ENCODE data around the gene PCNX2.
"Not testable (repeated sequence)": the region's sequence is repeated elsewhere in the genome, so short reads cannot be mapped to it uniquely, and the experiment has no call there.

PCNX2 gene

DNA sequence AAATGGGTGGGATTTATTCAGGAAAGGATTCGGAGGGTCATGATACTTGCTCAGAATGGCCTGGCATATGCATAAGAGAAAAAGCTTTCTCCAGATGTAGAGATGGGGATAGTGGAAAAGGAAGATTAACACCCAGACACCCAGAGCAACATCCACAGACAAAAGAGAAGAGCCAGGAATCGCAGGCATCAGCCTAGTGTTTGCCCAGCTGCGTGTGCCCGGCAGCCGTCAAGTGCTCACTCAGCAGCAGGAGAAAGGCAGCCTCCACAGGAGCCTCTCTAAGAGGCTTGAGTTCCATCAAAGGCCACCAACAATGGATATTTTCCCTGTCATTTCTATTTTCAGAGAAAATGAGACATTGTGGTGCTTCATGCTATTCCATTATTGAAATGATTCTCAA lies 290.4 kb downstream of the PCNX2 start:
- DNase-seq, result no peak

DNA sequence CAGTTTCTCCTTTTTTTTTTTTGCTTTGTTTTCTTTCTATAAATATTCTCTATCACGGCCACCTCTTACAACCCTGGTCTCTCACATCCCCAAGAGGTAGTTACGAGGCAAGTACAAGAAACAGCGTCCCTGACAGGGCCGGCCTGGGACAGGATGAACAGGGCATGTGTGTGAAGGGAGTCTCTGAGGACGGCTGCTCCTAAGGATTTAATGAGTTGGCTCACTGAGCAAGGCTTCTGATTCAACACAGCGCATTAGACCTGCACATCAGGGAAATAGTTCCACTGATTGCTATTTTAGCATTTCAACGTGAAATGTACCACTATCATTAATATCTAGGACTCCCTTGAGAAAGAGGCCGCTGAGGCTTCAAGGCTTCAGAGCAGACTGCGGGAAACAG lies 291.1 kb downstream of the PCNX2 start:
- DNase-seq, result no peak

DNA sequence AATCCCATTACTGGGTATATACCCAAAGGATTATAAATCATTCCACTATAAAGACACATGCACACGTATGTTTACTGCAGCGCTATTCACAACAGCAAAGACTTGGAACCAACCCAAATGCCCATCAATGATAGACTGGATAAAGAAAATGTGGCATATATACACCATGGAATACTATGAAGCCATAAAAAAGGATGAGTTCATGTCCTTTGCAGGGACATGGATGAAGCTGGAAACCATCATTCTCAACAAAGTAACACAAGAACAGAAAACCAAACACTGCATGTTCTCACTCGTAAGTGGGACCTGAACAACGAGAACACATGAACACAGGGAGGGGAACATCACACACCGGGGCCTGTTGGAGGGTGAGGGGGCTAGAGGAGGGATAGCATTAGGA lies 291.9 kb downstream of the PCNX2 start:
- DNase-seq, result not testable (repeated sequence)

DNA sequence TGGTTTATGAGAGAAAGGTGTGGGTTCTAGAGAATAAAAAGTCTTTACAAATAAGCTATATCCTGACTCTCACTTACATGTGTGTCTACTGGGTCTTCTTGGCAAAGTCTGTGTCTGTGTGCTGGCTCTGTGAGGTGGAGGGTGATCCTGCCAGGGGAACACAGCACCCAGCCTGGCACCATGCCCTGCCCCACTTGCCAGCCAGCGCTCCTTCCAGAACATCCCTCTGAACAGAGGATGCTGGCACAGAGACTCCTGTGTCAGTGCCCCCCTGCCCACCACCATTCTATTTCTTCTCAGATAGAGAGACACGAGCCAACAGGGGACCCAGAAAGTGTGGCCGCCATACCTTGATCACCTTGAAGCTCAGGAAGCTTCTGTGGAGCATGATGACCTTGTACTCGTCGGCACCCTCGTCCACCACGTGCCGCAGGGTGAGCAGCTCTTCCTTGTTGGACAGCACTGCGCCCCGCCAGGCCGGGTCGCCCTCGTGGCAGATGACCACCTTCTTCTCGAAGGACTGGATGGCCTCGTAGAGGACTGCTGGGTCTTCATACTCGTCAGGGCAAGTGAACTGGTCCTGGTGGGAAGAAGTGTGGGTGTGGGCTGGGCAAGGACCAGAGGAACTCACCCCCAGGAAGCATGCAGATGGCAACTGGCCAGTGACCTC lies 295.4 kb downstream of the PCNX2 start:
- no peak for DNase-seq

DNA sequence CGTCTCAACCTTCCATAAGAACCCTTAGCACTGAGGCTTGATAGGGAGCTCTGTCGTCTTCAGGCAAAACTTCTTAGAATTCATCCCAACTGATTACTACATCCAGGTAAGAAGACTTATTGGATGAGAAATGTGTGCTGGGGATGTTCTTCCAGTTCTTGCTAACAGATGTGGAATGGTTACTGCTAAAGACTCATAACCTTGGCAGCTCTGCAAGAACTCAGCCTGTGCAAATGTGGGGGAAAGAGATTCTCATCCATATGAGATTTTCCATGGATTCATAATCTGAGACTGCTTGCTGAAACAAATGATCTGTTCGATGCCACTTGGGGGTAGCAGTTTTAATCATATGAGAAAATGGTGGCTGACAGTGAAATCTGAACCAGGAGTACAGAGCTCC lies 296.9 kb downstream of the PCNX2 start:
- DNase-seq, result no peak

DNA sequence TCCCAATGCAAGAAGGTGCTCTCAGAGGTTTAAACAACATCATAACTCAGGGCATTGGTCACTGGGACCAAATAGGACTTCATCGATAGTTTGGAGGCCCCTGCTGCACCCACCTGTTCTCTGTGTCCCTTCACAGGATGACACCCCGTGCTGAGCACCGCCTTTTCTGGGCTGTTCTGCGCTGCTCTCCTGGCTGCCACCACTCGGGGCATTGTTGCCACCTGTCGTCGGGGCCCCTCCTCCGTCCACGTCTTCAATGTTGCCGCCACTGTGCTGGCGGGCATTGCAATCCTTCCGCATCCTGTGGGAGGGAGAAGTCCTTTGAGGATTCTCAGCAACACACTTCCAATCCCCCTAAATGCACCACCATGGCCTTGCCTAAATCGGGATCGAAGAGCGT lies 297.4 kb downstream of the PCNX2 start:
- DNase-seq, result no peak

DNA sequence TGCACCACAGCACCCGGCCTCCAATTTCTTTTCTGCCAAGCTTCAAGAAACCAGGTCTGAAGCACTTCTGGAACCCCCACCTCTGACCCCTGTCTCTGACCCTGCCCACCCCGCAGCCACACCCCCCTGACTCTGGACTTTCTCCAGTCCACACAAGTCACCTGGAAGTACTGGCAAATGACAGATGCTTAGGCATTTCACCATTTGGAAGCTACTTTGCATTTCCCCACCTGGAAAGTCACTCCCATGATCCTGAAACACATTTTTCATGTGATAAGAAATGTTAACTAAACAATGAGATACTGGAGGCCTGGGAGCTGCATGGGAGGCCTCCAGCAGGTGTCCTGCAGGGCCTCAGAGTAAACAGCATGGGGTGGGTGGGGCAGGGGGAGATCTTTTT lies 299.4 kb downstream of the PCNX2 start:
- no peak for DNase-seq

DNA sequence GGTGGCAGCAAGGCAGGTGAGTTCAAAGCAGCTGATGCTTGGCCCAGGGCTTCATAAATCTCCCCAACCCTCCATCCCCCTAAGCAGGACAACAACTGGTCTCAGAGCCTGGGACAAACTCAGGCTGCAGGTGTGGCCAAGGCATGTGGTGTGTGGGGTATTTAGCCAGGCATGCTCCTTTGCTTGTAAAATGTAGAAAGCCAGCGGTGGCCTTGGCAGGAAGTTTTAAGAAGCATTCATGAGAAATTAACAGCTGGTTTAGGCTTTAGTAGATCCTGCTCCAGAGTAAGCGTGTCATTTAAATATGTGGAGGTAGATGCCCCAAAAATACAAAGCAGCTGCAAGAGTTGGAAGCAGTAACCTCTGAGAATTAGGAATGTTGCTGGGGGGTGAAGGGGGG lies 300.3 kb downstream of the PCNX2 start:
- DNase-seq, result no peak

DNA sequence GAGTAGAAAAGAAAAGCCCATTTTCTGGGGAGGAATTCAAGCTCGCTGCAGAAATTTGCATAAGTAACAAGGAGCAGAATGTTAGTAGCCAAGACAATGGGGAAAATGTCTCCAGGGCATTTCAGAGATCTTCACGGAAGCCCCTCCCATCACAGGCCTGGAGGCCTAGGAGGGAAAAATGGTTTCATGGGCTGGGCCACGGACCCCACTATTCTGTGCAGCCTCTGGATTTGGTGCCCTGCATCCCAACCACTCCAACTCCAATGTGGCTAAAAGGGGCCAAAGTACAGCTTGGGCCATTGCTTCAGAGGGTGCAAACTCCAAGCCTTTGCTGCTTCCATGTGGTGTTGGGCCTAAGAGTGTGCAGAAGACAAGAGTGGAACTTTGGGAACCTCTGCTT lies 302.0 kb downstream of the PCNX2 start:
- DNase-seq, result no peak

DNA sequence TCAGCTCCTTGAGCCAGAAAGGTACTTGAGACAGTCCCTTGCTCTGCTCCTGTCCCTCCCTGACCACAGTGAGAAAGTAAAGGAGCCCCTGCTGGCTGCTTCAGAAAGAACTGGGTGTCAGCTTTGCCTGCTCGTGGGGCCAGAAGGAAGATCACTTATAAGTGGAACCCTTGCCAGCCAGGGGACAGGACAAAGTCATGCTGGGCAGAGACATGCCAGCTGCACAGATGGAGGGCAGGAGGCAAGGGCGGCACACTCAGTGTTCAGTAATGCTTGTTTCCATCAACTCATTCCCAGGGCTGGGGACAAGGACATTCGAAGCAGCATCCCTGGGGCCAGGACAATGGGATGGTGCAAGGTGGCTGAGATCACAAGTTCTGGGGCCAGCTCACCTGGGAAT lies 303.3 kb downstream of the PCNX2 start:
- no peak for DNase-seq

DNA sequence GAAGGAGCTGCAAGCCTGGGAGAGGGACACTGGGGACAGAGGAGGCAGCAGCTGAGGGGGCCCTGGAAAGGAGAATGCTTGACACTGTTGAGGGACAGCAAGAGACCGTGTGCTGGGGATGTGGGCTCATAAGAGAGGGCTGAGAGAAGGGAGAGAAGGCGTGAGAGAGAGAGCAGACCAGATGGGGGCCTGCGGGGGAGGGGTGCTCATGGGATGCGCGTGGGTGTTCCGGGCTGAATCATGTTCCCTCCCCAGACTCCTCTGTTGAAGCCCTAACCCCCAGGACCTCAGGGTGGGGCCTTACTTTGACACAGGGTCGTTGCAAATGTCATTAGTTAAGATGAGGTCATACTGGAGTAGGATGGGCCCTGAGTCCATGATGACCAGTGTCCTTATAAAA lies 304.3 kb downstream of the PCNX2 start:
- no peak for DNase-seq

DNA sequence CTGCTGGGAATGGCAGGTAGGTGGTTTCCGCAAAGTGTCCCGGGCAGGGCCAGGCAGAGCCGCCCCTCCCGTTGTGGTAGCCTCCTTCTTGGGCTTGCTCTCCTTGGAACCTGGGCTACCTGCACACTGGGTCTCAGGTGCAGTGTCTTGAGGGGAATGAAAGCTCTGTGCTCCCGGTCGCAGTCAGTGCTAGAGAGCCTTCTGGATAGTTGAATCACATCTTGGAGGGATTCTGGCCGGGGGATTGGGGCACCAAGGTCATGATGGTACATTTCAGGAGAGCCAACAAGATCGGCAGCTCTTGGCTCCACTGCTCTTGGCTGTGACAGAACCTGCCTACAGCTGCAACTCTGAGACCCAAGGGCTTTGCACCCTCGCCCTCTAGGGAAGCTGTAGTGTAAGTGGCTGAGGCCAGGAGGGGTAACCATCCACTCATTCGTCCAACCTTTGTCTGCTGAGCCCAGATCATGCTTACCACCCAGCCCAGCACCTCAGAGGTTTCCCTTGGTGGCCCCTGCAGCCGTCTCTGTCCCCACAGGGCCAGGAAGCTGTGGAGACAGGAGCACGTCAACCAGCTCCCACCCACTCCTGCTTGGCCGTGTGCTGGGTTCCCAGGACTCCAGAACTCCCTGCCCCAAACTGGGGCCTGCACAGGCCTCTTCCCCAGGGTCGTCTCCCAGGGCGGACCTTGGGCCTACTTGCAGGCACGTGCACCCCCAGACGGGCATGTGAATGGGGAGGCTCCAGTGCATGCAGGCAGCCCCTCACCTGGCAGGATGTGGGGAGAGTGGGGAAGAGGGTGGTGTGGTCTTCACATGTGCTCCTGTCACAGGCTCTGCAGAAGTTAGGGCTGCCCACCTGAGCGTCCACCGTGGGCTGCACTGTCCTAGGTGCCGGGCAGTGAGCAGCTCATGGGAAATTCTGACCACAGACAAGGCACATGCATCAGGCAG lies 305.1 kb downstream of the PCNX2 start:
- DNase-seq, result no peak

DNA sequence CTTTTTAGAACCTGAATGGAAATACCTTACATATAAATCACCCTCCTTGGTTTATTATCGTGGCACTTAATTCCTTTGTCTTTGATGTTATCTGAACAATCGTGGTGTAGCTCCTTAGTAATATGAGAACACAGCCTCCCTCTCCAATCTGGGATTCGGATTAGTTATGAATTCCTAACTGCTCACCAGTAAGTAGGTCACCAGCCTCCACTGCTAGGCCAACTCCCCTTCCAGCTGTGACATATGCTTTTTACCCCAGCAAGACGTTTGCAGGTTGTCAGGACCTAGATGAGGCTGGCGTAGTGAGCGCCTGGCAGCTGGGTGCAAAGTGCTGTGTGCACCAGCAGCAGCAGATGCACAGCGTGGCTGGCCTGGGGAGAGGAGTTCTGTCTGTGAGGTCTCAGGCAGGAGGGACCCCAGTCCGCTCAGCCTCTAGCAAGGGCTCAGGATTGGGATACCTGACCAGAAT lies 306.9 kb downstream of the PCNX2 start:
- no peak for DNase-seq

DNA sequence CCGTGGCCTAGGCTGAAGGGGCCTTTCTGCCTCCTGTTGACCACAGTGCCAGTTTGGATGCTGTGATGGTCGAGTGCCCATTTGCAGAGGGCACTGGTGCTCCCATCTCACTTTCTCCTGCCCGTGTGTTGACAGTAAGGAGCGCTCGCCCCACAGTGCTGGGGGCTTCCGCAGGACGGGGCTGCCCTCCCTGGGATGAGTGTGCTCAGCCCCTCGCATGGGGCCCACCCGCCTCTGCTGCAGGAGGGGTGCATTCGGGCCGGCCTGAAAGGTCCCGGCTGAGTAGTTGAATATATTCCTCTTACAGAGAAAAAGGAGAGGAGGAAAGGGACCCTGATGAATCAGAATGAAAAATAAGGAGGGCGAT lies 307.8 kb downstream of the PCNX2 start:
- DNase-seq, result no peak

DNA sequence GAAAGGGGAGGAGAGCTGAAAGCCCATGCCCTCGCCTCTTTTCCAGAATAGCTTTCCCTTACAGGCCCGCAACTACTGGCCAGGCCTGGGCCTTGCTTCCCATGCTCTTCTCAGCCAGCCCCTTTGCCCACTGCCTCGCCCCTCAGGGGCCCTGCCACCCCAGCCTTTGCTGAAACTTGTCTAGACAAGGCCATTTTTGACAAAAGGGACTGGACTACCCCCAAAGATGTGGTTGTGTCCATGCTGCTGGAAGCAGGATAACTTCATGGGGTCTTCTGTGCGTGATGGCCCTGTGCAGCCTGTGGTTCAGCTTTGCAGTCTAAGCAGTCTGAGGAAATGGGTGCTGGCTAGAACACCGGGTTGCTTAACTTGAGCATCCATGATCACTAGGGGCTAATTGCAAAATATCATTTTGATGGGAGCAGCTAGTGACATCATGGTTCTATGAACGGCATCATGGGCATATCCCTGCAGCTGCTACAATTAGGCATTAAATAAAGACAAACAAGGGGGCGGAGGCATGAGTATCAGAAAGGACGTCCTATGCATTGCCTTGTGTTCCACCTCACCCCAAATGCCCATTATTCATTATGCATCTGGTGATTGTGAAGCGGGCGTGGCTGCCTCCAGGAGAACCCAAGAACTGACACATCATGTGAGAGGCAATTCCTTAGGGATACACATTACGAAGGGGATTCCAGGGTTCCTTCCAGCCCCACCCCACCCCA lies 308.3 kb downstream of the PCNX2 start:
- DNase-seq, result no peak

DNA sequence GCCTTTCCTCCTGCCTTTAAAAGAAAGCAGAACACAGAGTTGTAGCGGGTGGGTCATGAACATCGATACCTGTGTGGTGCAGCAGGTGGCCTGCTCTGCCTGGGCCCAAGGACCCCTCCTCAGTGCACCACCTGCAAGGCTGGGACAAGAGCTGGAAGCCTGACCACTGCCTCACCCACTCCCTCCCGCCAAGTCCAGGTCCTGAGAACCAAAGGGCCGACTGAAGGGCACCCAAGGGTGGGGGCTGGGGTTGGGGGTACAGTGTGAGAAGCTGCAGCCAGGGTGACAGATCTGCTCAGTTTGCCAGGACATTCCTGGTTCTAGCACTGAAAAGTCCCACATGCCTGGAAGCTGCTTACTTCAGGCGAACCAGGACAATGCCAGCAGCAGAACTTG lies 309.0 kb downstream of the PCNX2 start:
- no peak for DNase-seq

DNA sequence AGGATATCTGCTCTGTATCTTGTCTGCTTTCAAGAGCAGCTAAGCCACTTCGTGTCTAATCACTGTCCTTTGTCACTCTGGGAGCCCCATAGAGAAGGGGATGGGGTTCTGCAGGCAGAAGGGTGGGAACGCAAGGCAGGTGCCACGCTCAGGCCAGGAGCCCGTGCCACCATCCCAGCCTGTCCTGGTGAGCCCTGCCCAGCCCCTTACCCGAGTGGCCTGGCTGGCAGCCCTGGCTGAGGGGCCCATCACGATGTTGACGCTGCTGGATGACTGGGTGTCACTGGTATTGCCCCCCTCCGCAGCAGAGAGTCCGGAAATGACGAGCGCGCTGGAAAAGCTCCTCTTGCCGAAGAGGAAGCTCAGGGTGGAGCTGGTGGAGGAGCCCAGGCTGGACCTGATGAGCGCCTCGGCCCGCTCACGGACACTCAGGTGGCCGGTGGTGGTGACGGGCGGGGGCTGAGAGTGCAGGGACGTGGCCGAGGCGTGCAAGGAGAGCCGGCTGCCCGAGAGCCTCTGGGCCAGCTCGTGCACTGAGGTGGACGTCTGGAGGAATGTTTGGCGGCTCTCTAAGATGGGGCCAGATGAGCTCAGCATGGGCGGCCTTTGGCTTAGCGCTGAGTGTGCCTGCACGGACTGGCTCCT lies 309.5 kb downstream of the PCNX2 start:
- DNase-seq, result no peak

DNA sequence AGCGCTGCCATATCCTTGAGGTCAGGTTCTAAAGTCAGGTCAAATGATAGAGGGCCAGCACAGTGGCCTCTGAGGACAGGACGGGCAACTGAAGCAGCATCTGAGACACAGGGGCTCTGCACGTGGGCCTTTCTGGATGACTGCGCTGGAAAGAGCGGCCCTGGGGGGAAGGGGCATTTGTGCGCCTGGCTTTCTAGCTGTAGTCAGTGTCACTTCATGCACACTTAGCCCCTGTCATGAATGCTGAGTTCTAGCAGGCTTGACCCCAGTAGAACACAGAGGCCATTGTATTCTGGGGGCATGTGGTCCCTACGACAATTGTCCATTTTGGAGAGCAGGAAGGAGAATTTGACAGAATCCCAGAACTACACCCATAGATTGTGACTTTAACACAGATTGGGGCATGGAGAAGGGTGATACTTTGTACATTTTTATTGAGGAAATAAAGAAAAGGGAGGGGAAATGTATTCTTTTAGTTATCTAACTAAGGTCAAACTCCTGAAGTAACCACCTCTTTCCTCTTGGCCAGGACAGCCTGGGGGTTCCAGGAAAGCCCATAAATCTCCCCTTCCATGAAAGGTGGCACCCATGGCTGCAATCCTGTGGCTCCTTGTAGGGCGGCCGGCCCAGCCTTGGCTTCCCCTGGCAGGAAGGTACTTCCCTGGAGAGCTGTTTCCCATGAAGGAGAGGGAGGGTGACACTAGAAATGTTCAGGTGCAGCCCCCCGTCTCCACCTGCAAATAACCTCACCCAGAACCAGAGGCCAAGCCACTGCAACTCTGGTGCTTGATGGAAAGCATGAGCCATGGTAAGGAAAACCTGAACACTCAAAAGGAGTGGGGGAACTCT lies 310.7 kb downstream of the PCNX2 start:
- no peak for DNase-seq

DNA sequence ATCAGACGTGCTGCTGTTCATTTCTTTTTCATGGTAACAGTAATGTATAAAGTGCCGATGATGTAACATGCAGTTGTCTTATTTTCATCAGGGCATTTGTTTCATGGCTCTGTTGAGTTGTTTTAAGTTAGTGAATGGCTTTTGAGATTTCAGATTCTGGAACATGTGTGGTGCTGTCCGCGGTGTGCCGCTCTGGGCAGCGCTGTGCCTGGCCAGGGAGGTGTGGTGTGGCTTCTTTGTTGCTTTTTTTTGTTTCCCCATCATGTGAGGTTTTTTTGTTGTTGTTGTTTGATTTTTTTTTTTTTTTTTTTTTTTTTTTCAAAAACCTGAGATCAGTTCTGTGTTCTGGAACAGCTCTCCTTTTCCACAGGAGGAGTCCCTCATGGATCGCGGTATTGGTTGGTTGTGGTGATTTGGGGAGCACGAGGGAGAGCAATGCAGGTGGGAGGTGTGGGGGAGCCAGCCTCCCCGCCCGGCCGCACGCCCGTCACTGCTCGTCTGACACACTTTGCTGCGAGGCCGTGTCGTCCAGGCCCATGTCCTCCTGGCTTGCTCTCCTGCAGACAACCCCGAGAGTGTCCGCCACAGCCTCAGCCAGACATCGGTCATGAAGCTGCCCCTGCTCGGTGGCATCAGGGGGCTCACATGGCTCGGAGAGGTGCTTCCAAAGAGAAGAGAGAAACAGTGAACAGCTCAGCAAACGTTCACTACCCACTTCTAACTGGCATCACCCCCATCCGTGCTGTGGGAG lies 311.5 kb downstream of the PCNX2 start:
- no peak for DNase-seq

DNA sequence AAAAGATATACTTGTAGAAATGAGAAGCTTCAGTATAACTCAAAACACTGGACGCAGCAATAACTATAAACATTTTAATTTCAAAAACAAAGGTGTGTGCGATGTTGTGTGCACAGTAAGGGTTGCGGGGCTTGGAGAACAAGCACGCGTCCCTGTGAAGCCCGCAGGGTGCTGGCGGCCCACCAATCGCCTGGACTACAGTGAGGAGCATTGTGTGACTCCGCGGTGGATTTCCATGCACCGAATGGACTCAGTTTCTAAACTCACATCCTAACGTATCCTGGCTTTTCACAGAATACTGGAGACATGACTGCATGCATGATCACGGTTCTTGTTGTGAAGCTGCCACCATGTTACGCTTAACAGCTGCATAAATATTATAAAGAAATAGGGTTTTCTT lies 312.1 kb downstream of the PCNX2 start:
- no peak for DNase-seq

DNA sequence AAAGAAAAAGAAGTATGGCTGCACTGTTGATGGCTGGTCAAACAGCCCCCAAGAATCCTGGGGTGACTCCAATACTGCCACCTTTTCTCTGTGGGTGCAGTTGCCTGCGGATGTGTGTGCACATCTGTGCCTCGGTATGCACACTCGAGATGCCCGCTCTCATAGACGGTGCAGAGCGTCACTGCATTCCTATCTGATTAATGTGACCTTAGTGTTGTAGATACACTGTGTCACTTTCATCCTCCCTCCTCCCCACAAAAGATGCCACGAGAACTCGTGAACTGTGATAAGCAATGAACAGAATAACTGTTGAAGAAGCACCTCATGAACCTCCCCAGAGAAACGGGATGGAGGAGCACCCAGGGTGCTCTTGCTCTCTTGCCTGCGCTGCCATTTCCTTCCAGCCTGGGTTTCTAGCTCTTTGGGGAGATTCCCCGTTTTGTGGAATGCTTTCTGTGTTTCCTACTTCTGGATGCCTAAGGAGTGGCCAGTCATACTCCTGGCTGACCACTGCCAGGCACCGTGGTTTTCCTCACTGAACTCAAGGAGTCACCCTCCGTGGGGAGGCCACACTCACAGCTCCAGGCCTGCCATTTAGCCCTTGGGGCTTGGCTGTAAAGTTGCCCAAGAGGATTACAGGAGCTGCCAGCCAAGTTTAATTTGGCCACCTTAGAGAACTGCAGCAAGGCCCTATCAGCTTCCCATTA lies 313.1 kb downstream of the PCNX2 start:
- no peak for DNase-seq

Data from activated T-cell treated with anti-CD3 and anti-CD28 coated beads for 4 hours (primary cell).